Measurements from ENCODE around the gene C1orf115.
"Not testable (repeated sequence)": the region's sequence is repeated elsewhere in the genome, so short reads cannot be mapped to it uniquely, and the experiment has no call there.

DNA sequence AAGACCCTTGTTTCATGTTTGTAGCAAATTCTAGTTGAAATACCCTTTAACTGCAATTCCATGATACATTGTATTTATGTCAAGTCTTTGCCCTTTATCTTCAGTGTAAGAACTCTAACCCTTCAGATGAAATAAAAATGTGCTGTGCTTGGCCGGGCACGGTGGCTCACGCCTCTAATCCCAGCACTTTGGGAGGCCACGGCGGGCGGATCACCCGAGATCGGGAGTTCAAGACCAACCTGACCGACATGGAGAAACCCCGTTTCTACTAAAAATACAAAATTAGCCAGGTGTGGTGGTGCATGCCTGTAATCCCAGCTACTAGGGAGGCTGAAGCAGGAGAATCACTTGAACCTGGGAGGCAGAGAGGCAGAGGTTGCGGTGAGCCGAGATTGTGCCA lies 6.4 kb upstream of the C1orf115 start:
- TF ChIP-seq, protein P1, sequence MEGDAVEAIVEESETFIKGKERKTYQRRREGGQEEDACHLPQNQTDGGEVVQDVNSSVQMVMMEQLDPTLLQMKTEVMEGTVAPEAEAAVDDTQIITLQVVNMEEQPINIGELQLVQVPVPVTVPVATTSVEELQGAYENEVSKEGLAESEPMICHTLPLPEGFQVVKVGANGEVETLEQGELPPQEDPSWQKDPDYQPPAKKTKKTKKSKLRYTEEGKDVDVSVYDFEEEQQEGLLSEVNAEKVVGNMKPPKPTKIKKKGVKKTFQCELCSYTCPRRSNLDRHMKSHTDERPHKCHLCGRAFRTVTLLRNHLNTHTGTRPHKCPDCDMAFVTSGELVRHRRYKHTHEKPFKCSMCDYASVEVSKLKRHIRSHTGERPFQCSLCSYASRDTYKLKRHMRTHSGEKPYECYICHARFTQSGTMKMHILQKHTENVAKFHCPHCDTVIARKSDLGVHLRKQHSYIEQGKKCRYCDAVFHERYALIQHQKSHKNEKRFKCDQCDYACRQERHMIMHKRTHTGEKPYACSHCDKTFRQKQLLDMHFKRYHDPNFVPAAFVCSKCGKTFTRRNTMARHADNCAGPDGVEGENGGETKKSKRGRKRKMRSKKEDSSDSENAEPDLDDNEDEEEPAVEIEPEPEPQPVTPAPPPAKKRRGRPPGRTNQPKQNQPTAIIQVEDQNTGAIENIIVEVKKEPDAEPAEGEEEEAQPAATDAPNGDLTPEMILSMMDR (IDR thresholded peaks at IDR 0.05; ENCODE audit: low read depth, low read length, missing input control), result not testable (repeated sequence)
- not testable (repeated sequence) for TF ChIP-seq TAF1 (conservative IDR thresholded peaks at IDR 0.05)
